Forelimb muscle (tissue), 1 donor: Measurements from ENCODE around the gene PPP1R1B. TPM values are rescaled to one million over a fixed set of nuclear protein-coding genes. Genes with fewer than 3 reads are reported as not detected.
"Not testable (repeated sequence)": the region's sequence is repeated elsewhere in the genome, so short reads cannot be mapped to it uniquely, and the experiment has no call there.

ENCODE experiments used
- DNase-seq: peaks from one replicate; pipeline ENCODE4 v3.0.0-alpha.2; 2013; ENCODE audit warnings: low read depth
- polyA plus RNA-seq: library from polyadenylated mRNA; unstranded; fragments of 120-200 nt; gene quantifications from one replicate; pipeline ENCODE4 v1.2.1, GENCODE V29; 2013; ENCODE audit not compliant: insufficient read length

The PPP1R1B gene
- 1.0 TPM for polyA plus RNA-seq

DNA sequence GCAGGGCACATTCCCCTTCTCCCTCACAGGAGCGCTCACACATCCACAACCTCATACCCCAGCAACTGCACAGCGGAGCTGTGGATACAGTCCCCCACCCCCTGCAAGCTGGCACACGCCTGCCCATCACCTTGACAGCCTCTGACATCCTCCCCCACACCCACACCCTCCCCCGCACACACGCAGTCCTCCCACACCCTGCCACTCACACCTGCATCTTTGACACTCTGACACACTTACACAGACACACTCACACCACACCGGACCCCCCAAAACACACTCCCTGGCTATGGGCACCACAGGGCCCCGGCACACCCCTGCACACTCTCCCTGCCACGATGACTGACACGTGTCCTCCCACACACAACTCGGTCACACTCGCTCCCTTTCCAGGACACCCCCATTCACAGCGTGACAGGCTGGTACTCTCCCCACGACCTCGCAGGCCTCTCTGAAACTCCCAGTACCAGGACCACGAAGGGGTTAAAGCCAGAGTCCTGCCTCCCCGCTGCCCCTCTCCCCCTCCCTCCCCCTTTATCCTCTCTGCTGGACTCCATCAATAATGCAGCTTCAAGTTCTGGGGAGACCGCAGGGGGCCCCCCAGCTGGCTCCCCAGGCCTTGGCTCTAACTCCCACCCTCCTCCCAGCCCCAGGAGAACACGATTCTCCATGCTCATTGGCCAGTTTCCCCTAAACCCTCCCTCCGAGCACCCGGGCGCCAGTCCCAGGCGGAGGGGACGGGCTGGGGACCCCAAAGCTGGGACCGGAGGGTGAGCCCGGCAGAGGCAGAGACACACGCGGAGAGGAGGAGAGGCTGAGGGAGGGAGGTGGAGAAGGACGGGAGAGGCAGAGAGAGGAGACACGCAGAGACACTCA is at the start of gene PPP1R1B:
PPP1R1B (plus strand) TSS at position 782 of the 876 bp plus-strand sequence. CDS start 441 bp downstream, outside the sequence.
- DNase-seq, result no peak

- DNase-seq, result no peak
These were observed 48.5 kb upstream of the PPP1R1B start for GRCh38 chr17:39578272-39578671.

GRCh38 chr17:39579318-39580081 is 47.3 kb upstream of the PPP1R1B start:
- no peak for DNase-seq

DNA sequence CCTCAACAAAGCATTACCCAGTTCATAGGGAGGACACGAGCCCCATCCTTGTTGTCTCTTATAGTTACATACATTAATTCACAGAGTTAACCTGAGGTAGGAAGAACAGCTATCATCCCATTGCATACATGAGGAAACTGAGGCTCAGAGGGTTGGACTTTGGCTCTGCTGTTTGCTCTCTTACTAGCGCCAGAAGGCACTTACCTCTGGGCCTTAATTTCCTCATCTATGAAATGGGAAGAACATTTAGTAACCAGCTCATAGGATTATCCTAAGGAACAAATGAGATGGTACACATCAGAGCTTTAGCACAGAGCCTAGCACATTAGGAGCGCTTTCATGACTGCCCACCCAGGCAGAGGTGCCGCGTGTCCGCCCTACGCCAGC is 46.7 kb upstream of the PPP1R1B start:
- no peak for DNase-seq

DNA sequence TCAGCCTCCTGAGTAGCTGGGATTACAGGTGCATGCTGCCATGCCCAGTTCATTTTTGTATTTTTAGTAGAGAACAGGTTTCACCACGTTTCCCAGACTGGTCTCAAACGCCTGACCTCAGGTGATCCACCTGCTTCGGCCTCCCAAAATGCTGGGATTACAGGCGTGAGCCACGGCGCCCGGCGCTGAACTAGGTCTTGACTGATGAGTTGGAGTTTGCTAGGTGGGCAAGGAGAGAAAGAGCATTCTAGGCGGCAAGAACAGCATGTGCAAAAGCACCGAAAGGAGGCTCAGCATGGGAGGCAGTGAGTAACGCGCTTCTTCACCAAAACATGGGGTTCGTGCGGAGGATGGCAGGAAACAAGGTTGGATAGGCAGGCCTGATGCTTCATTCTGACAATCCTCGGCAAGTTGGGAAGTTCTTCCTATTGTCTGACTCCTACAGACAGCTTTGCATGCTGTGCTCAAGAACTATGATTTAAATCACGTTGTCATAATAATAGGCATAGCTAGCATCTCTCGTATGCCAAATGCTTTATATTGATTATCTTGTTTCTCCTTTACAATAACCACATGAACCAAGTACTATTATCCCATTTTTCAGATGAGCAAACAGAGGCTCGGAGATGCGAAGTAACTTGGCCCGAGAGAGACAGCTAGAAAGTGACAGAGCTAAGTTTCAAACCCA is 45.5 kb upstream of the PPP1R1B start:
- DNase-seq, result no peak

- no peak for DNase-seq
These were observed 45.0 kb upstream of the PPP1R1B start for GRCh38 chr17:39581759-39582085.

- DNase-seq, result no peak
These were observed 44.1 kb upstream of the PPP1R1B start for GRCh38 chr17:39582658-39583057.

GRCh38 chr17:39590180-39590579 is 36.6 kb upstream of the PPP1R1B start:
- not testable (repeated sequence) for DNase-seq

DNA sequence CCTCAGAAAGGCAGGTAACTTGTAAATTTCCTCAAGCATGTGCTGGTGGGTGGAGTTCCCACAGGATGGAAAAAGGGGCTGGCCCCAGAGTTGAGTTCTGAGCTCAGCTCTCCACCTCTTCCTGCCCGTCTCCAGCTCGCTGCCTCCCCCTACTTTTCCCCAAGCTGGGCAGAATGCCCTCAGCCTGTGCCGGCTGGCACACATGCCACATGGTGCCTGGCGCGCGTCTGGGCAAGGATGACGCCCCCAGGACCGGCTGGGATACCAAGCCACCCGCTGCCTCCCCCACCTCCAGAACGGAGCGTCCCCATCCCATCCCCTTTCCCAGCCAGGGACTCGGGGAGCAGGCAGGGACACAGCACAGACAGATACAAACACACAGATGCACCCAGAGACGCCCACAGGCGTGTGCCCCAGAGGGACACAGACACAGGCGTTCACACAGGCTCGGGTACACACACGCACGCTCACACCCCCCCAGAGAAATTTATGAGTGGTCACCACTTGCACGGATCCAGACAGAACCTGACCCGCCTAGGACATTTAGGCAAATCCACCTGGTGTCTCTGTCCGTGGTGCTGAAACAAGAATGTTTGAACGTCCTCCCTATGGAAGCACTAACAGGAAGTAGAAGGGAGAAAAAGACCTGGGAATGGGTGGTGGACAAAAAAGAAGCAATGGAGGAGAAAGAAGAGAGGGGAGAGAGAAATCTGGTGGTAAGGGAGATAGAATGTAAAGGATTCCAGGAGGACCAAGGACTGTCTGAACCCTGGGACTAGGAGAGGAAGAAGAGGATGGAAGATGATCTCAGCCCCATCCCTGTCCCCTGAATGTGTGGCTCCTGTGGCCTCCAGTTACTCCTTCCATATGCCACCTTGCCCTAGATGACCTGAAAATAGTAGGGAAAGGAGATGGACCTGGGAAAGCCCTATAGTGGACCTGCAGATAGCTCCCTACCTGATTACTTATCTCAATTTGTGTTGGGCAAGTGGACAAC is 34.5 kb upstream of the PPP1R1B start:
- DNase-seq, result peak; percentile 38

- DNase-seq, result no peak
These were observed 33.4 kb upstream of the PPP1R1B start for GRCh38 chr17:39593371-39593770.

- DNase-seq, result no peak
These were observed 31.5 kb upstream of the PPP1R1B start for GRCh38 chr17:39595294-39595693.

GRCh38 chr17:39595928-39596510 is 30.7 kb upstream of the PPP1R1B start:
- DNase-seq, result no peak

GRCh38 chr17:39596543-39597267 is 30.0 kb upstream of the PPP1R1B start:
- no peak for DNase-seq

DNA sequence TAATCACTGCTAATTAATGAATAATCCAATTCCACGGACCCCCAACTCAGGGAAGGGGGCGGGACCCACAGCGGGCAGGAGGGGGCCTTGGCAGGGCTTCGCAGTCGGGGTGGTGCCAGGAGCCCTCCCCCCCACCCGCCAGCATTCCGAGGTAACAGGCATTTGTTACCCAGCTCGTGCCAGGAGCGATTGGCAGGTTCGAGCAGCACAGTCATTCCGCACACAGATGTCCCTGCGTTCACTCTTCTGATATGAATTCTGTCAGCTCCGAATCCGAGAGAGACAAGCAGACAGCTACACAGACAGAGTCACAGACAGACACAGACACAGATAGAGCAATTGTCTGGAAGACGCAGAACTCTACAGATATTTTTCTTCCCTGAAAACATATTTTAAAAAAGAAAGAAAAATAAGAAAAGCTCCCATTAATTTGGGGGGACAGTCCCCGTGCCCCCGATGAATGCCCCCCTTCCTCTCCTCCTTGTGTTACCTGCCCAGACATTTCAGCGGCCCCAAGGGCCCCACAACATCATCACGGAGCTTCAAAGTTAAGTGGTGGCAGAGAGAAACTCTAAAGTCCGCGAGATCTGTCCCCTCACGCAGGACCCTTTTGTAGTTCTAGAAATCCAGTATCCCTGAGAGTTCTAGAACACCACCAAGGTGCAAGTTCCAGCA is 29.2 kb upstream of the PPP1R1B start:
- DNase-seq, result no peak

DNA sequence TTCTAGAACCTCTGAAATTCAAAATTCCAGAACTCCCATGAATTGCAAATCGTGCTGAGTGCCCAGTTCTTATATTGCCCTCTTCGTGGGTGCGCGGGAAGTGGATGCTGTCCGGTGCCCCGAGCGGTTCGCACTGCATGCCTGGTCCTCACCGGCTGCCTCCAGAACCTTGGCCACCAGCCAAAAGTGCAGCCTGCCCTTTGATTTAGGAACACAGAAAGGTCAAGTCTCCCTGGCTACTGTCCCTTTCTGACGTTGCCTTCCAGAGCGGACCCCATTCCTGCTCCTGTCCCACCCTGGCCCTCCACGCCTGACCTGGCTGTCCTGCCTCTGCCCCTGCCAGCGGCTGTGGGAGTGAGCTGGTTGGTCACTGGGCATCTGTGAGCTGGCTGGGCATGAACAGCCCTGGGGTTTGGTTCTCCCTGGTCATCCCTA is 28.7 kb upstream of the PPP1R1B start:
- no peak for DNase-seq

- no peak for DNase-seq
These were observed 28.1 kb upstream of the PPP1R1B start for GRCh38 chr17:39598630-39599003.

GRCh38 chr17:39599004-39599664 is 27.6 kb upstream of the PPP1R1B start:
- DNase-seq, result no peak

- no peak for DNase-seq
These were observed 27.0 kb upstream of the PPP1R1B start for GRCh38 chr17:39599665-39600231.
